ENCODE results near the gene SERPINA5.
"Not testable (repeated sequence)": the region's sequence is repeated elsewhere in the genome, so short reads cannot be mapped to it uniquely, and the experiment has no call there.

The SERPINA5 gene

DNA sequence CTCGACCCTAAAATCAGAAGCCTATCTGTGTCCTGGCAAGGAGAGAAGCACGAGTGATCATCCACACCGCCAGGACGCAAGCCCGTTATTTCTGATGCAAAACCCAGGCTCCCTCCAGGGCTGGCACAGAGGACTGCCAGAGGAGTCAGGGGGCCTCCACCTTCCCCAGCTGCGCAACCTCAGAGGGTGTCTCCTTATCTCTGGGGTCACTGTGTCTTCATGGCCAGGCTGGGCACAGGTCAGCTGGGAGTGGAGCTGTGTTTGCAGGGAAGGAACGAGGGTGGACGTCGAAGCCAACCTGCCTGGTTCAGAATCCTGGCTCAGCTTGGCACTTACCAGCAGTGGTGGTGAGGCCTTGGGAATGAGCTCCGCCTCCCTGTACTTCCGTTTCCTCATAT is 18.9 kb downstream of the SERPINA5 start:
- DNase-seq (ENCODE audit: insufficient read length, low spot score) (no peak), FAIRE-seq (no peak)
- TF ChIP-seq, protein P1, sequence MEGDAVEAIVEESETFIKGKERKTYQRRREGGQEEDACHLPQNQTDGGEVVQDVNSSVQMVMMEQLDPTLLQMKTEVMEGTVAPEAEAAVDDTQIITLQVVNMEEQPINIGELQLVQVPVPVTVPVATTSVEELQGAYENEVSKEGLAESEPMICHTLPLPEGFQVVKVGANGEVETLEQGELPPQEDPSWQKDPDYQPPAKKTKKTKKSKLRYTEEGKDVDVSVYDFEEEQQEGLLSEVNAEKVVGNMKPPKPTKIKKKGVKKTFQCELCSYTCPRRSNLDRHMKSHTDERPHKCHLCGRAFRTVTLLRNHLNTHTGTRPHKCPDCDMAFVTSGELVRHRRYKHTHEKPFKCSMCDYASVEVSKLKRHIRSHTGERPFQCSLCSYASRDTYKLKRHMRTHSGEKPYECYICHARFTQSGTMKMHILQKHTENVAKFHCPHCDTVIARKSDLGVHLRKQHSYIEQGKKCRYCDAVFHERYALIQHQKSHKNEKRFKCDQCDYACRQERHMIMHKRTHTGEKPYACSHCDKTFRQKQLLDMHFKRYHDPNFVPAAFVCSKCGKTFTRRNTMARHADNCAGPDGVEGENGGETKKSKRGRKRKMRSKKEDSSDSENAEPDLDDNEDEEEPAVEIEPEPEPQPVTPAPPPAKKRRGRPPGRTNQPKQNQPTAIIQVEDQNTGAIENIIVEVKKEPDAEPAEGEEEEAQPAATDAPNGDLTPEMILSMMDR (IDR thresholded peaks at IDR 0.05; ENCODE audit: insufficient read depth, missing control alignments): no peak

DNA sequence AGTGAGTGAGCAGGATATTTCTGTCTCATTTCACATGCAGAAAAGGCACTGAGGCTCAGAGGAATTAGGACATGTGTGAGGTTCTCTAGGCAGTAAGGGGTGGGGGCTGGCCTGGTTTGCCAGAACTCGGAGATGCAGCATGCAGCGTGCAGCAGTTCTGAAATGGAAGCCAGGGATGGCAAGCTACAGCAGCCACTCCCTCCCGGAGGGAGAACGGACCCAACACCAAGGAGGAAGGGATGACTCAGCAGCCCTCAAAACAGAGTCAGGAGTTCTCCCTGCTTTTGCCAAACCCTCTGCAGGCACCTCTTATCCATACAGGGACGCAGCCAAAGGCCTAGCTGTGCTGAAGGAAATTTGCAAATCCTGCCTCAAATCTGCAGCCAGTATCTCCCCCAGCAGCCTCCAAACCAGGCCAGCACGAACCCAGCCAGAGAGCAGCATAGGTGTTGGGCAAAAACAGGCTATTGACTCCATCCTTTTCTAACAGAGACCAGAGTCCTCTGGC is 20.7 kb downstream of the SERPINA5 start:
- TF ChIP-seq, protein P1 (IDR thresholded peaks at IDR 0.05; ENCODE audit: insufficient read depth, missing control alignments): no peak
- FAIRE-seq (no peak), DNase-seq (ENCODE audit: insufficient read length, low spot score) (no peak)

DNA sequence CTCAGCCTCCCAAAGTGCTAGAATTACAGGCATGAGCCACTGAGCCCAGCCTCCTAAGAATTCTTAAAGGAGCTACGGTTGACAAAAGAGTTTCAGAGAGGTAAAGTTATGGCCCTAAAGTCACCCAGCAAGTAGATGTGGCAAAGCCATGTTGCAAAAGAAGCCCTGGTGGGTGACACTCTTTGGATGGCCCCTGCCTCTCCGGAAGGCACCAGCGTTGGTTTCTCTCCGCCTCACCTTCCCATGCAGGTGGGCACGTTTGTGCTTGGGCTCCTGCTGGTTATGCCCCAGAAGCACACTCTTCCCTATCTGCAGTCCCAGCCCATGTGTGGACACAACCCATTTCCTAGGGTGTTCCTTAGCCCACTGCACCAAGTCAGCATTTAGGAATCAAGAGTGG is 21.5 kb downstream of the SERPINA5 start:
- FAIRE-seq (no peak), DNase-seq (ENCODE audit: insufficient read length, low spot score) (no peak)
- TF ChIP-seq, protein P1 (IDR thresholded peaks at IDR 0.05; ENCODE audit: insufficient read depth, missing control alignments): no peak

DNA sequence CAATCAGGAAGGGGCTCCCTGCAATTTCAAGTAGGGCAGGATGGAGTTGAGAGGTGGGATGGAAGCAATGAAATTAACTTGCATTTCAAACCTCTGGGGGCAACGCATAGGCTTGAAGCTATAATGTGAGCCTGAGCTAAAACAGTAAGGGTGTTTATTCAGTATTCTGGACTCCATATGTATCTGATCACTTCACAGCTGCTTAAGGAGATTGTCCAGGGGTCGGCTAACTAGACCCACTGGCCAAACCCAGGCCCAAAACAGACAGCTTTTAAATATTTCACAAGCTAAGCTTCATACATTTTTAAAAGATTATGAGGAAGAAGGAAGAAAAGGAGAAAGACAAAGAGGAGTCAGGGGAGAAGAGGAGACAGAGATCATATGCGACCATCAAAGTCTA is 24.1 kb downstream of the SERPINA5 start:
- no peak for FAIRE-seq
- TF ChIP-seq, protein P1 (IDR thresholded peaks at IDR 0.05; ENCODE audit: insufficient read depth, missing control alignments): no peak
- DNase-seq (ENCODE audit: insufficient read length, low spot score): no peak

DNA sequence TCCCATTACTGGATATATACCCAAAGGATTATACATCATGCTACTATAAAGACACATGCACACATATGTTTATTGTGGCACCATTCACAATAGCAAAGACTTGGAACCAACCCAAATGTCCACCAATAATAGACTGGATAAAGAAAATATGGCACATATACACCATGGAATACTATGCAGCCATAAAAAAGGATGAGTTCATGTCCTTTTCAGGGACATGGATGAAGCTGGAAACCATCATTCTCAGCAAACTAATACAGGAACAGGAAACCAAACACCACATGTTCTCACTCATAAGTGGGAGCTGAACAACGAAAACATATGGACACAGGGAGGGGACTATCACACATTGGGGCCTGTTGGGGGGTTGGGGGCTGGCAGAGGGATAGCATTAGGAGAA is 27.7 kb downstream of the SERPINA5 start:
- not testable (repeated sequence) for DNase-seq (ENCODE audit: insufficient read length, low spot score); FAIRE-seq

DNA sequence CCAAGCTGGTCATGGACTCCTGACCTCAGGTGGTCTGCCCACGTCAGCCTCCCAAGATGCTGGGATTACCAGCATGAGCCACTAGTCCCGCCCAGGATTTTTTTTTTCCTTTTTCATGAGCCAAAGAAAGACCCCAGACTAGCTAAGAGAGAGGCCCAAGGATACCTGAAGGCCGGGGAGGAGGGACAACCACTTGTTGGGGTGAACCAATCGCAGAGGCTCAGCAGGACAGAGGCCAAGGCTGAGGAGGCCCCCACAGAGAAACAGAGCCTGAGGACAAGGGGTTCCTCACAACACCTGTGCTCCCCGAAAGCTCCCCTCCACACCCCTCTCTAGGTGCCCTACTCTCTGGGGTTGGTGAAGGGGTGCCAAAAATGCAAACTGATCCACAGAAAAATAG is 30.0 kb downstream of the SERPINA5 start:
- FAIRE-seq (no peak), DNase-seq (ENCODE audit: insufficient read length, low spot score) (no peak)
- TF ChIP-seq, protein P1 (IDR thresholded peaks at IDR 0.05; ENCODE audit: insufficient read depth, missing control alignments): no peak

DNA sequence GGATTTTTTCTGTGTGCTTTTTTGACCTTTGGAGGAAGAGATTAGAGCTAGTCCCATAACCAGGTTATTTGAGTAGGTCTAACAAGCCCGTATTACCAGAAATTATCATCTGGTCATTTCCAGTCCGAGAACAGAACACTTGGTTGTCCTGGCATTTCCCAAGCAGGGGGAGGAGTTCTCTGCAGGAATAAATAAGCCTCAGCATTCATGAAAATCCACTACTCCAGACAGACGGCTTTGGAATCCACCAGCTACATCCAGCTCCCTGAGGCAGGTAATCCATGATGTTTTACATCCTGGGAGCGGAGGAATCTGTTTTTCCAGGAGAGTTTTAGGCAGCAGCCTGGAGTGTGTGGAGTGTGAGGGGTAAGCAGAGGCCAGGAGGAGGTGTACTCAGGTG is 30.9 kb downstream of the SERPINA5 start, which contains the start of gene SERPINA3:
Gene SERPINA3, plus strand, starts transcription at position 218 of the 400 bp plus-strand sequence. CDS start 2,051 bp downstream, outside the sequence.
- FAIRE-seq (no peak), DNase-seq (ENCODE audit: insufficient read length, low spot score) (no peak)
- TF ChIP-seq, protein P1 (IDR thresholded peaks at IDR 0.05; ENCODE audit: insufficient read depth, missing control alignments): no peak

All from D721Med (cell line).